Sigmoid colon (tissue), 7 donors: Measurements from ENCODE around the gene TMCO6. TPM values are rescaled to one million over a fixed set of nuclear protein-coding genes. Genes with fewer than 3 reads are reported as not detected.
"Not testable (repeated sequence)": the region's sequence is repeated elsewhere in the genome, so short reads cannot be mapped to it uniquely, and the experiment has no call there.

Experiments used
- DNase-seq: peaks from one replicate; pipeline ENCODE4 v3.0.0-alpha.2; 2019
- H3K27ac ChIP-seq, 4 donors: fragments of 200-600 bp; sonication (generic); one replicate each; pipeline ENCODE4 v1.5.1; 2016 to 2019; ENCODE audit warnings: mild to moderate bottlenecking in 1 of 4
- H3K27me3 ChIP-seq, 3 donors: fragments of 200-600 bp; sonication (generic); one replicate each; pipeline ENCODE4 v1.5.1; 2019; ENCODE audit warnings: mild to moderate bottlenecking in 1 of 3
- H3K36me3 ChIP-seq, 4 donors: fragments of 200-600 bp; sonication (generic); one replicate each; pipeline ENCODE4 v1.5.1; 2016 to 2019
- H3K4me1 ChIP-seq, 4 donors: fragments of 200-600 bp; sonication (generic); one replicate each; pipeline ENCODE4 v1.5.1; 2017 to 2019
- H3K4me3 ChIP-seq, 4 donors: fragments of 200-600 bp; sonication (generic); one replicate each; pipeline ENCODE4 v1.5.1; 2017 to 2019; ENCODE audit warnings: mild to moderate bottlenecking in 2 of 4, moderate library complexity in 1 of 4
- H3K9me3 ChIP-seq, 4 donors: fragments of 200-600 bp in 3 of 4; sonication (generic) in 3 of 4; one replicate each; pipeline versions ENCODE4 v1.5.1 to v1.6.1; 2013 to 2019
- EP300 ChIP-seq, 4 donors: sonication (generic); formaldehyde crosslinking; IDR thresholded peaks; one replicate each; pipeline ENCODE4 v1.6.1; 2017; ENCODE audit warnings: antibody characterized with exemption in 4 of 4
- POLR2A ChIP-seq, 2 donors: fragments of 450-650 bp; IDR thresholded peaks; one replicate each; pipeline ENCODE4 v1.6.1; 2016; ENCODE audit warnings: antibody characterized with exemption in 2 of 2, mild to moderate bottlenecking in 2 of 2, moderate library complexity in 2 of 2
- POLR2AphosphoS5 ChIP-seq, 4 donors: sonication (generic); formaldehyde crosslinking; IDR thresholded peaks; one replicate each; pipeline ENCODE4 v1.6.1; 2017; ENCODE audit warnings: antibody characterized with exemption in 4 of 4
- WGBS, 2 donors: extraction: QIAGEN DNeasy Blood & Tissue Kit; methylation state at CpG; one replicate each; pipeline ENCODE4 v1.1.7; 2013; 5-methylcytosine and 5-hydroxymethylcytosine counted together
- intact Hi-C: fragments of 100-400 bp; cut with DNase I; formaldehyde crosslinking; loops from one replicate; pipeline ENCODE4 v1.15.1; 2023
- polyA plus RNA-seq, 3 donors: library from polyadenylated mRNA; stranded (reverse); fragments of 200-250 nt; gene quantifications; one replicate each; pipeline ENCODE4 v1.2.3, GENCODE V29; 2013
- total RNA-seq, 4 donors: library from RNA; depleted of rRNA; stranded (reverse); fragments of >200 nt; gene quantifications; one replicate each; pipeline ENCODE4 v1.1.0, GENCODE V29; 2016
- TF ChIP-seq, protein P1 (sequence below), 4 experiments: fragments of 450-650 bp in 3 of 4; fragments of 200-600 bp in 1 of 4; IDR thresholded peaks; one replicate each; pipeline ENCODE4 v1.5.1; 2016 to 2019; ENCODE audit warnings: antibody characterized with exemption in 4 of 4, mild to moderate bottlenecking in 3 of 4, moderate library complexity in 2 of 4
- donor health status: healthy with polysubstance abuse.
- donor health status: Bipolar disorder and iron deficiency.
- donor health status: healthy.

Gene TMCO6
- total RNA-seq (10 to 100 TPM; 27.3 to 40.2 (median 35.6) TPM), polyA plus RNA-seq (10 to 100 TPM in 1 of 3 donors, 1 to 10 TPM in 2; 3.9 to 30.5 (median 5.4) TPM)

DNA sequence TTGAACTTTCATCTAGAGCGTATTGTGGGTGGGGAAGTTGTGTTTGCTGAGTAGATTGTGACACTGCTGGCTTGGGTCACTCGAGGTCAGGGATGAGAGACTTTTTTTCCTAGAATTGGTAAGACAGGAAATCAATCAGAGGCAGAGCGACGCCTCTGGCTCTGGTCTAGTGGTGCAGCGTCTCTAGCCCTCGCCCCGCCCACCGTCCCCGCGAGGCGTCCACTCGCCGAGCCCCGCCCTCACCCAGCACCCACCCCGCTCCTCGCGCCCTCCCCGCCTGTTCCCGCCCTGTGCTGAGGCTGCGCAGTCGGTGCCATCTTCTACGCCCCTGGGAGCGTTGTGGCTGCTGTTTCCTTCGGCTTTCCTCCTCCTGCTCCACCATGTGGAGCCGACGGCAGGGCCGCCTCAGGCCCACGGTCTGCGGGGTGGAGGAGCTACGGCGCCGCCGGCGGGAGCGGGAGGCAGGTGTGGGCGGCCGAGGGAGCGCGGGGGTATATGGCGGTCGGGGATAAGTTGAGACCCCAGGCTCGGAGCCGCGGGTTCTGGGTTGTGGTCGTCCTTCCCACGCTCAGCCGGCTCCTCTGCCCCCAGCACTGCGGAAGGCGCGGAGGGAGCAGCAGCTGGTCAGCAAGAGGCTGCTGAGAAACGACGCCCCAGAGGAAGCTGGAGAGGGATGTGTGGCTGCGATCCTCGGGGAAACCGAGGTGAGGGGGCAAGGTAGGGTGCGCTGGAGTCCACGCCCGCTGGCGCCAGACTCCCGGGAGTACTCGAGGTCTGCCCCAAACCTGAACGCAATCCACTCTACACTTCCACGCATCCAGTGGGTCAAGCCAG is at the start of gene TMCO6:
Gene TMCO6, plus strand, starts transcription at position 304 of the 834 bp plus-strand sequence. Its CDS starts 77 bp downstream, at position 381.
- Histone ChIP-seq H3K4me3 (peak within 1 kb of the TSS; percentile 66 to 77 (median 71)), H3K27ac (peak within 1 kb of the TSS; percentile 88 to 91 (median 90)), H3K27me3 (no peaks in the 10 kb centered on the region), H3K4me1 (peaks cover 0 to 18% (median 12%) of the 10 kb centered on the region in 4 donors), H3K36me3 (peaks cover 0 to 30% (median 9%) of the 10 kb centered on the region in 4 donors), H3K9me3 (no peaks in the 10 kb centered on the region)
- intact Hi-C loops = loop anchor here (2.0 kb wide), 2 partner anchors 75 to 93 kb away; partner anchors contain the start of genes APBB3, EIF4EBP3 and SLC35A4
- peak; percentile 79 to 90 (median 86) for TF ChIP-seq POLR2AphosphoS5 (IDR thresholded peaks at IDR 0.05)
- TF ChIP-seq POLR2A (IDR thresholded peaks at IDR 0.05) = peak; percentile 21 to 59
- peak in 1 of 4 donors; percentile 17 for TF ChIP-seq EP300 (IDR thresholded peaks at IDR 0.05)
- TF ChIP-seq, protein P1, sequence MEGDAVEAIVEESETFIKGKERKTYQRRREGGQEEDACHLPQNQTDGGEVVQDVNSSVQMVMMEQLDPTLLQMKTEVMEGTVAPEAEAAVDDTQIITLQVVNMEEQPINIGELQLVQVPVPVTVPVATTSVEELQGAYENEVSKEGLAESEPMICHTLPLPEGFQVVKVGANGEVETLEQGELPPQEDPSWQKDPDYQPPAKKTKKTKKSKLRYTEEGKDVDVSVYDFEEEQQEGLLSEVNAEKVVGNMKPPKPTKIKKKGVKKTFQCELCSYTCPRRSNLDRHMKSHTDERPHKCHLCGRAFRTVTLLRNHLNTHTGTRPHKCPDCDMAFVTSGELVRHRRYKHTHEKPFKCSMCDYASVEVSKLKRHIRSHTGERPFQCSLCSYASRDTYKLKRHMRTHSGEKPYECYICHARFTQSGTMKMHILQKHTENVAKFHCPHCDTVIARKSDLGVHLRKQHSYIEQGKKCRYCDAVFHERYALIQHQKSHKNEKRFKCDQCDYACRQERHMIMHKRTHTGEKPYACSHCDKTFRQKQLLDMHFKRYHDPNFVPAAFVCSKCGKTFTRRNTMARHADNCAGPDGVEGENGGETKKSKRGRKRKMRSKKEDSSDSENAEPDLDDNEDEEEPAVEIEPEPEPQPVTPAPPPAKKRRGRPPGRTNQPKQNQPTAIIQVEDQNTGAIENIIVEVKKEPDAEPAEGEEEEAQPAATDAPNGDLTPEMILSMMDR (IDR thresholded peaks at IDR 0.05) = peak; percentile 32 to 63 (median 59)
- peak; percentile 99 for DNase-seq
- WGBS, 2 donors = 1% methylated on average over 63 of the region's 63 CpGs

DNA sequence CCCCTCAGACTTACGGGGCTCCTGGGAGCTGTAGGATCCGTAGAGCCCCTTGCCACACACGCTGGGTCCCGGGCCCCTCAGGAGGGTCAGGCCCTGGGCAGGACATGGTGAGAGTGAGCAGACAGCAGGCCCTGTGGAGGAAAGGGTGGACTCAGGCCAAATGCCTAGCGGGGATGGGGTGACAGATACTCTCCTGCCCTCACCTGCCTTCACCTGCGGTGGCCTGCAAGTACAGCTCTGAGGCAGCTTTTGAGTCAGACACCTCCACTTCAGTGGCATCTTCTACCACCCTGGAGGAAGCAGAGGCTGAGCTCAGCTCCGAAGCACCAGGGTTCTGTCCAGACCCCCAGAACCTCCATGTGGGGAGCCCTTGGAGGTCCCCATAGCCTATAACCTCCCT is 48.4 kb upstream of the TMCO6 start:
- DNase-seq = no peak
- no peak overlapping the region for H3K4me3 ChIP-seq
- H3K27ac ChIP-seq = peak overlapping the region in 1 of 4 donors; percentile 40
- intact Hi-C loops = no loop called here
- H3K36me3 ChIP-seq = no peaks in the 10 kb centered on the region
- WGBS, 2 donors = 94 to 95% methylated on average over 7 of the region's 7 CpGs
- TF ChIP-seq, protein P1 (IDR thresholded peaks at IDR 0.05) = no peak
- TF ChIP-seq EP300 (IDR thresholded peaks at IDR 0.05) = no peak
- no peak for TF ChIP-seq POLR2AphosphoS5 (IDR thresholded peaks at IDR 0.05)
- TF ChIP-seq POLR2A (IDR thresholded peaks at IDR 0.05) = no peak
- H3K4me1 ChIP-seq = no peaks in the 10 kb centered on the region
- no peaks in the 10 kb centered on the region for H3K27me3 ChIP-seq
- no peaks in the 10 kb centered on the region for H3K9me3 ChIP-seq

DNA sequence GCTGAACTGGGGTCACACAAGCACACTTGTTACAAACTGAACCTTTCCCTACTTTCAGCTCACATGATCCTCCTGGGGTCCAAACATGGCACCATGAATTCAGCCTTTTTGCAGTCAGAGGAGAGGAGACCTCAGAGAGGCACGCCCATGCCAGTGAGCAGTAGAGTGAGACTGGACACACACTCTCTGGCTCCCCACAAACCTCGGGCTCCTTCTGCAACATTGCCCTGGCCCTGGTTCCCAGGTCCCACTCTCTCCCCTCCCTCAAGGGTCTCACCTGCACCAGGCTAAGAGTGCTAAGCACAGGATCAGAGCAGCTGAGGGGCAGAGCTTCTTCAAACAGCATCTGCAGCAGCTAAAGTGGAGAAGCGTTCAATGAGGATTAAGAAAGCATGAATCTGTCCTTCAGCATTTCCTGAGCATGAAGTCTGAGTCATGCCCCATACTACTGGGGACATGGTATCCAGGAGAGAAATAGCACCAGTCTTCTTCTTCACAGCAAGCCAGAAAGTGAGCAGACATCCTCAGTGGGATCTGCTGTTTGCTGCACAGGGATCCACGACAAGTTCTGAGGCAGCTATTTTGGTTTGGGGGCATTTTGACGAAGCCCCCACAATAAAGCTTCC is 47.4 kb upstream of the TMCO6 start:
- Histone ChIP-seq H3K27me3 (no peaks in the 10 kb centered on the region), H3K4me3 (peak overlapping the region in 1 of 4 donors; percentile 12), H3K36me3 (no peaks in the 10 kb centered on the region), H3K27ac (peak overlapping the region in 1 of 4 donors; percentile 40), H3K9me3 (no peaks in the 10 kb centered on the region), H3K4me1 (no peaks in the 10 kb centered on the region)
- TF ChIP-seq POLR2AphosphoS5 (IDR thresholded peaks at IDR 0.05) (no peak), EP300 (IDR thresholded peaks at IDR 0.05) (no peak), POLR2A (IDR thresholded peaks at IDR 0.05) (no peak)
- TF ChIP-seq, protein P1 (IDR thresholded peaks at IDR 0.05) = no peak
- no peak for DNase-seq
- intact Hi-C loops = no loop called here
- 82% methylated on average over 5 of the region's 5 CpGs for WGBS, 2 donors

DNA sequence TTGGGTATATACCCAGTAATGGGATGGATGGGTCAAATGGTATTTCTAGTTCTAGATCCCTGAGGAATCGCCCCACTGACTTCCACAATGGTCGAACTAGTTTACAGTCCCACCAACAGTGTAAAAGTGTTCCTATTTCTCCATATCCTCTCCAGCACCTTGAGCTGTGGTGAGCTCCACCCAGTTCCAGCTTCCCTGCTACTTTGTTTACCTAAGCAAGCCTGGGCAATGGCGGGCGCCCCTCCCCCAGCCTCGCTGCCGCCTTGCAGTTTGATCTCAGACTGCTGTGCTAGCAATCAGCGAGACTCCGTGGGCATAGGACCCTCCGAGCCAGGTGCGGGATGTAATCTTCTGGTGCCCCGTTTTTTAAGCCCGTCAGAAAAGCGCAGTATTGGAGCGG is 46.2 kb upstream of the TMCO6 start:
- H3K27ac ChIP-seq, H3K36me3 ChIP-seq, DNase-seq, H3K4me1 ChIP-seq, H3K4me3 ChIP-seq, intact Hi-C loops, H3K27me3 ChIP-seq, H3K9me3 ChIP-seq: not testable (repeated sequence)
- 32 to 47% methylated on average over 12 to 13 of the region's 14 CpGs for WGBS, 2 donors

DNA sequence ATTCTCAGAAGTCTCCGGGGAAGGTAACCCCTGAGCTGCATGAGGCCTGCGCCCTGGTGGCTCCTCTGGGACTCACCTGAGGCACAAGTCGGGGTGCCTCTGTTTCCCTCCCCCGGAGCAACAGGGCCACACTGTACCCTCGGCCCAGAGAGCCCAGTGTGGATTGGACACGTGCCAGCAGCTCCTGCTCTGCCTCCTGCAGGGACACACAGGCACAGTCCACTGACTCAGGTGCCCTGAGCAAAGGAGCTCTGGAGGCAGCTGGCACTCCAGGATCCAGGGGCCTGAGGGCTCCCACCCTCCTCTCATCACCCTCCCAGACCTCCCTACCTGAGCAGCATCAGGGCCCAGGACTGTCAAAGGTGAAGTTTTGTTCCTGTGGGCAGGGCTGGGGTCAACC is 45.1 kb upstream of the TMCO6 start:
- DNase-seq = no peak
- H3K27ac ChIP-seq = peak overlapping the region in 1 of 4 donors; percentile 30
- H3K9me3 ChIP-seq = no peaks in the 10 kb centered on the region
- no peak overlapping the region for H3K4me3 ChIP-seq
- no peaks in the 10 kb centered on the region for H3K36me3 ChIP-seq
- no peaks in the 10 kb centered on the region for H3K27me3 ChIP-seq
- no peaks in the 10 kb centered on the region for H3K4me1 ChIP-seq
- WGBS, 2 donors = 75 to 84% methylated on average over 6 of the region's 6 CpGs
- TF ChIP-seq EP300 (IDR thresholded peaks at IDR 0.05) (no peak), POLR2AphosphoS5 (IDR thresholded peaks at IDR 0.05) (no peak), POLR2A (IDR thresholded peaks at IDR 0.05) (no peak)
- TF ChIP-seq, protein P1 (IDR thresholded peaks at IDR 0.05) = no peak
- intact Hi-C loops = no loop called here
